Keratinocyte (primary cell): ENCODE data around the gene MYT1. TPM values are rescaled to one million over a fixed set of nuclear protein-coding genes. Genes with fewer than 3 reads are reported as not detected.

Experiments
- DNase-seq: peaks from one replicate; pipeline ENCODE4 v3.0.0-alpha.2; 2011; ENCODE audit warnings: low read depth, missing footprints, low spot score
- FAIRE-seq: peaks from 2 replicates; lab custom pipeline; 2011; peaks lifted over from hg19 to GRCh38; lab: Jason Lieb, UNC
- H2AFZ ChIP-seq: 2 replicates; pipeline ENCODE4 v1.6.0; 2012; ENCODE audit warnings: low read length, control low read depth, inconsistent platforms; ENCODE audit not compliant: control insufficient read depth
- H3K27ac ChIP-seq: 2 replicates; pipeline ENCODE4 v1.5.1; 2011; ENCODE audit warnings: low read length; ENCODE audit not compliant: control insufficient read depth, insufficient read depth
- H3K27me3 ChIP-seq: 3 replicates; pipeline ENCODE4 v1.6.0; 2011; ENCODE audit warnings: low read length; ENCODE audit not compliant: control insufficient read depth, insufficient read depth; ENCODE audit errors: extremely low read depth
- H3K36me3 ChIP-seq, 2 experiments: 2 replicates in 1 of 2; 3 replicates in 1 of 2; pipeline ENCODE4 v1.5.1; 2011; ENCODE audit warnings: low read length in 2 of 2, mild to moderate bottlenecking in 1 of 2; ENCODE audit not compliant: control insufficient read depth in 2 of 2, insufficient read depth in 2 of 2; ENCODE audit errors: extremely low read depth in 1 of 2
- H3K4me1 ChIP-seq: 3 replicates; pipeline ENCODE4 v1.5.1; 2011; ENCODE audit warnings: low read length; ENCODE audit not compliant: control insufficient read depth, insufficient read depth; ENCODE audit errors: extremely low read depth
- H3K4me2 ChIP-seq: 3 replicates; pipeline ENCODE4 v1.6.0; 2011; ENCODE audit warnings: low read depth, low read length; ENCODE audit not compliant: control insufficient read depth, insufficient read depth; ENCODE audit errors: extremely low read depth
- H3K4me3 ChIP-seq, 3 experiments: fragments of 200-600 bp in 1 of 3; sonication (generic) in 1 of 3; 2 replicates in 2 of 3; 3 replicates in 1 of 3; pipeline ENCODE4 v1.5.1; 2011 to 2016; ENCODE audit warnings: low read length in 3 of 3, mild to moderate bottlenecking in 3 of 3, control low read depth in 2 of 3, inconsistent platforms in 1 of 3, low read depth in 1 of 3, mixed read lengths in 1 of 3, mixed run types in 1 of 3, moderate library complexity in 1 of 3; ENCODE audit not compliant: control insufficient read depth in 2 of 3, insufficient read depth in 2 of 3; ENCODE audit errors: extremely low read depth in 1 of 3
- H3K79me2 ChIP-seq: 2 replicates; pipeline ENCODE4 v1.6.0; 2012; ENCODE audit warnings: low read length; ENCODE audit not compliant: control insufficient read depth, insufficient read depth
- H3K9ac ChIP-seq: 3 replicates; pipeline ENCODE4 v1.6.0; 2011; ENCODE audit warnings: low read length; ENCODE audit not compliant: control insufficient read depth, insufficient read depth; ENCODE audit errors: extremely low read depth
- H3K9me1 ChIP-seq: 3 replicates; pipeline ENCODE4 v1.6.0; 2011; ENCODE audit warnings: low read length; ENCODE audit not compliant: control insufficient read depth, insufficient read depth; ENCODE audit errors: extremely low read depth
- H3K9me3 ChIP-seq: 2 replicates; pipeline ENCODE4 v1.5.1; 2012; ENCODE audit warnings: low read depth, low read length; ENCODE audit not compliant: control insufficient read depth
- H4K20me1 ChIP-seq: 3 replicates; pipeline ENCODE4 v1.6.0; 2011; ENCODE audit warnings: low read length; ENCODE audit not compliant: control insufficient read depth, insufficient read depth; ENCODE audit errors: extremely low read depth
- CTCF ChIP-seq, 3 experiments: IDR thresholded peaks in 1 of 3; conservative IDR thresholded peaks in 1 of 3; optimal IDR thresholded peaks in 1 of 3; 2 replicates in 2 of 3; 3 replicates in 1 of 3; pipeline versions ENCODE3 to v1.5.1; 2011; ENCODE audit warnings: low read length in 3 of 3, mild to moderate bottlenecking in 3 of 3, moderate library complexity in 2 of 3, control low read depth in 1 of 3, inconsistent platforms in 1 of 3; ENCODE audit not compliant: insufficient read depth in 2 of 3; ENCODE audit errors: extremely low read depth in 1 of 3
- EZH2 ChIP-seq: IDR thresholded peaks from one replicate; pipeline ENCODE4 v1.6.1; 2012; ENCODE audit warnings: inconsistent platforms, mild to moderate bottlenecking, low read length, moderate library complexity
- dilution Hi-C: fragments of 300-500 bp; cut with MboI; formaldehyde crosslinking; loops from one replicate; pipeline ENCODE4 v1.7.0; 2020; ENCODE audit warnings: low sequenced_read_pairs; ENCODE audit not compliant: extremely low pct_ligation_motif_present
- polyA plus RNA-seq, 5 experiments: library from polyadenylated mRNA; depleted of rRNA in 3 of 5; stranded (reverse) in 3 of 5; stranded (forward) in 1 of 5; unstranded in 1 of 5; fragments of >200 nt; gene quantifications; 1 replicate in 1 of 5; 2 replicates in 3 of 5; 3 replicates in 1 of 5; pipeline versions ENCODE4 v1.2.1 to v1.2.3, GENCODE V29; 2011 to 2012; ENCODE audit warnings: missing spikeins in 2 of 5, low read depth in 1 of 5, low replicate concordance in 1 of 5

The MYT1 gene
- polyA plus RNA-seq, 1 donor (not counting 4 experiments of a cell fraction or from before 2014, with no cell fraction given), result not detected

DNA sequence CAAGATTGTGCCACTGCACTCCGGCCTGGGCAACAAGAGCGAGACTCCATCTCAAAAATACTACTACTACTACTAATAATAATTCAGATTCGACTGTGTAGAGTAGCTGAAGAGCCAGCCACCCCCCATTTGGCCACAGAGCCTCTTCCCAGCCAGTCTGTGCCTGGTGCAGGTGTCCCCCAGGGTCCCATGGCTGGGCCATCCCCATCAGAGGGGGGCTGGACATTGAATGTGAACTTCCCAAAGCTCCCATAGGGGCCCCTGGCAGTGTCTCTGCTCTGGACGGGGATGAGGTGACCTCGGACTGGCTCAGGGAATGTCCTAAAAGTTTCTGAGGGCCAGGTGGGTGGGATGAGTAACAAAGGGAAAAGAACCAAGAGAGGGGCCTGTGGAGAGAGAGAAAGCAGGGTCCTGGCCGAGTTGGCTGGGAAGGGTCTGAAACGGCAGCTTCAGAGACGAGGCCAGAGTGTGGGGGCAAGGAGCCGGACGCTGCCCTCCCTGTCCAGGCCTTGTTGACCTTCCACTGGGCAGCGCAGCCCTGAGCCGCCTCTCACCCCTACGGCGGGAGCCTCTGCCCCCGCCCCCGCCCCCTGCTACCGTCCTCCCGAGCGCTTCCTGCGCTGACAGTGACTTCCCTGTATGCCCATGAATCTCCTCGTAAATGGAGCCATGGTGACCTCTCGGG, 66.4 kb downstream of the MYT1 start:
- no peak for FAIRE-seq
- H4K20me1 ChIP-seq, result no peaks in the 10 kb centered on the region
- H3K9ac ChIP-seq, result no peak overlapping the region
- no peak overlapping the region for H2AFZ ChIP-seq
- H3K27me3 ChIP-seq, result peaks cover 20% of the 10 kb centered on the region
- H3K79me2 ChIP-seq, result no peaks in the 10 kb centered on the region
- TF ChIP-seq CTCF (optimal IDR thresholded peaks at IDR 0.05 in 1 of 3, IDR thresholded peaks at IDR 0.05 in 1 of 3, conservative IDR thresholded peaks at IDR 0.05 in 1 of 3; ENCODE audit: extremely low read depth in 1 of 3, insufficient read depth in 2 of 3, low read length in 3 of 3) (no peak), EZH2 (no peak)
- dilution Hi-C loops, result no loop called here
- H3K27ac ChIP-seq, result no peak overlapping the region
- H3K4me1 ChIP-seq, result peaks cover 6% of the 10 kb centered on the region
- H3K9me3 ChIP-seq, result no peaks in the 10 kb centered on the region
- H3K4me3 ChIP-seq, result no peak overlapping the region
- no peaks in the 10 kb centered on the region for H3K36me3 ChIP-seq
- no peak overlapping the region for H3K4me2 ChIP-seq
- H3K9me1 ChIP-seq, result no peaks in the 10 kb centered on the region
- no peak for DNase-seq

DNA sequence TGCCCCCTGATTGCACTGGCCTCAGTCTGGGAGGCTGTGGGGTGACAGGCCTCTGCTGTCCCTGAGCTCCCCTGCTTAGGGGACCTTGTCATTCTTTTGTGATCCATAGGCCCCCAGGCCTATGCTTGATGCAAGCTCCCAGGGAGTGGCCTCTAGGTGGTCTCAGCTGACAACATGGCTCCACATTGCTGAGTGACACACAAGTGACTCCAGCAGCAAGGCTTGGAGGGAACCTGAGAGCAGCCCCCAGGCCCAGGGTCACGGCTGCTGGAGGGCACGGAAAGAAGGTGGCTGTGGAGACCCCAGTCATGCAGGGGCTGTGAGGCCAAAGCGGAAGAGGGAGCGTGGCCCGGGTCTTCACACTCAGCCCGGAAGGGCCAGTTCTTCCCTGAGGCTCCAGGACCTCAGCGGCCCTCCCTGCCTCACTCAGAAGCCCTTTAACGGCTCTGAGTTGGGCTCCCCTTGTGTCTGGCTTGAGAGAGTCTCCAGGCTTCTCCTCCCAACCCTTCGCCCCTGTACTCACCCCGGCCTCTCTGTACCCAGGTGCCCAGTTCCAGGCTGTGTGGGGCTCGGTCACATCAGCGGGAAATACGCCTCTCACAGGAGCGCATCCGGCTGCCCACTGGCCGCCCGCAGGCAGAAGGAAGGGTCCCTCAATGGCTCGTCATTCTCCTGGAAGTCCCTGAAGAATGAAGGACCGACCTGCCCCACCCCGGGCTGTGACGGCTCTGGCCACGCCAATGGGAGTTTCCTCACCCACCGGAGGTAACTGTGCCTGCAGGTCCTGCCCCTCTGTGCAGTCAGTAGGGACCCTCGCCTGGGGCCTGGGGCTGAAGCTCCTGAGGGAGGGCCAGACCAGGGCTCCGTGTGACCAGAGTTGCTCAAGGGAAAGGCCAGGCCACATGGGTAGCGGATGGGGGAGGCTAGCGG, 67.6 kb downstream of the MYT1 start:
- Histone ChIP-seq H2AFZ (no peak overlapping the region), H3K79me2 (no peaks in the 10 kb centered on the region), H3K4me3 (no peak overlapping the region), H3K27ac (no peak overlapping the region), H3K9me3 (no peaks in the 10 kb centered on the region), H4K20me1 (no peaks in the 10 kb centered on the region), H3K9ac (no peak overlapping the region), H3K27me3 (peaks cover 16% of the 10 kb centered on the region), H3K36me3 (no peaks in the 10 kb centered on the region), H3K9me1 (no peaks in the 10 kb centered on the region), H3K4me2 (no peak overlapping the region), H3K4me1 (peaks cover 6% of the 10 kb centered on the region)
- FAIRE-seq (no peak), DNase-seq (no peak)
- dilution Hi-C loops, result no loop called here
- TF ChIP-seq CTCF (optimal IDR thresholded peaks at IDR 0.05 in 1 of 3, IDR thresholded peaks at IDR 0.05 in 1 of 3, conservative IDR thresholded peaks at IDR 0.05 in 1 of 3; ENCODE audit: extremely low read depth in 1 of 3, insufficient read depth in 2 of 3, low read length in 3 of 3), result no peak
- no peak for TF ChIP-seq EZH2
